Activated CD8-positive, alpha-beta T cell treated with anti-CD3 and anti-CD28 coated beads, Interleukin-2, amount 10 ng/mL, durations not matched to agents 7 days and 5 days (primary cell): ENCODE results near the gene APOL4. TPM values are rescaled to one million over a fixed set of nuclear protein-coding genes. Genes with fewer than 3 reads are reported as not detected.

Experiments used
- ATAC-seq: fragments of 150-1000 bp; cut with Tn5 transposase; one replicate; pipeline ENCODE4 v1.10.0; 2021; ENCODE audit warnings: moderate library complexity
- CTCF ChIA-PET: fragments of 350-600 bp; sonication (Branson Sonifier 250); formaldehyde crosslinking; loops from one replicate; lab custom pipeline; 2021; ENCODE audit warnings: antibody characterized with exemption; lab: Charles Lee
- POLR2A ChIA-PET: fragments of 350-600 bp; sonication (Branson Sonifier 250); formaldehyde crosslinking; loops from one replicate; lab custom pipeline; 2021; ENCODE audit warnings: antibody characterized with exemption; lab: Charles Lee
- DNase-seq: peaks from one replicate; pipeline ENCODE4 v3.0.0-alpha.2; 2020
- H3K27ac Mint-ChIP-seq: one replicate; pipeline ENCODE4 v1.8.0; 2021; ENCODE audit warnings: mild to moderate bottlenecking, mixed read lengths
- H3K27me3 Mint-ChIP-seq: one replicate; pipeline ENCODE4 v1.8.0; 2021; ENCODE audit warnings: low read depth, mixed read lengths
- H3K36me3 Mint-ChIP-seq: one replicate; pipeline ENCODE4 v1.8.0; 2021; ENCODE audit warnings: low read depth, mixed read lengths
- H3K4me1 Mint-ChIP-seq: one replicate; pipeline ENCODE4 v1.8.0; 2021; ENCODE audit warnings: low read depth, mixed read lengths
- H3K4me3 Mint-ChIP-seq: one replicate; pipeline ENCODE4 v1.8.0; 2021; ENCODE audit warnings: mild to moderate bottlenecking, mixed read lengths
- H3K9me3 Mint-ChIP-seq: one replicate; pipeline ENCODE4 v1.8.0; 2022; ENCODE audit warnings: mixed read lengths; ENCODE audit not compliant: insufficient read depth
- total RNA-seq, 2 experiments: library from RNA; stranded (reverse); gene quantifications; one replicate each; pipeline ENCODE4 v1.2.3, GENCODE V29; 2021

Gene APOL4
- total RNA-seq, 2 experiments from 2014 or later: 6.9 to 8.5 TPM

GRCh38 chr22:36141481-36141880 is 60.1 kb downstream of the APOL4 start:
- Mint-ChIP-seq H3K36me3 (peaks cover 49% of the 10 kb centered on the region), H3K4me3 (no peak overlapping the region), H3K4me1 (peaks cover 7% of the 10 kb centered on the region), H3K27me3 (no peaks in the 10 kb centered on the region), H3K9me3 (no peaks in the 10 kb centered on the region), H3K27ac (no peak overlapping the region)
- ATAC-seq (no peak), DNase-seq (no peak)
- POLR2A ChIA-PET: interaction anchor here (0.8 kb wide), 2 partner anchors 37 to 98 kb away, joined by 3 read pairs; partner anchors contain the start of gene APOL2
- CTCF ChIA-PET: interaction anchor here (1.6 to 8.7 kb wide), 3 partner anchors 38 to 76 kb away, joined by 5 to 118 read pairs (median 8); no protein-coding TSS in a partner anchor

Other genes starting within 250 kb of the APOL4 start
- gene RBFOX2, start 173.0 kb downstream of the APOL4 start, total RNA-seq: under 1 TPM; 0.03 to 0.37 TPM
- gene APOL3, start 41.1 kb downstream of the APOL4 start, total RNA-seq: 10 to 100 TPM; 77.1 to 80.2 TPM
- gene APOL2, start 37.7 kb upstream of the APOL4 start, total RNA-seq: 10 to 100 TPM; 62.4 TPM
- gene APOL1, start 51.3 kb upstream of the APOL4 start, total RNA-seq: 10 to 100 TPM; 37.4 to 38.2 TPM
- 100 to 1,000 TPM; 857 to 883 TPM for gene MYH9, start 186.2 kb upstream of the APOL4 start, total RNA-seq